Fibroblast of lung (primary cell): ENCODE measurements around the gene ANKS3.

ENCODE experiments used
- CTCF ChIP-seq, 2 donors: IDR thresholded peaks in 1 of 2; conservative IDR thresholded peaks in 1 of 2; 1 replicate in 1 of 2; 2 replicates in 1 of 2; pipeline ENCODE4 v1.5.1; 2011 to 2012; ENCODE audit warnings: low read length in 2 of 2, control low read depth in 1 of 2, inconsistent platforms in 1 of 2, low read depth in 1 of 2, mild to moderate bottlenecking in 1 of 2
- EZH2 ChIP-seq: IDR thresholded peaks from 2 replicates; pipeline ENCODE4 v1.5.1; 2012; ENCODE audit warnings: low read length, control low read depth, mild to moderate bottlenecking; ENCODE audit errors: missing control alignments

GRCh38 chr16:4760221-4760910 is 26.3 kb upstream of the ANKS3 start:
- no peak for TF ChIP-seq CTCF (conservative IDR thresholded peaks at IDR 0.05 in 1 of 2, IDR thresholded peaks at IDR 0.05 in 1 of 2; ENCODE audit: low read depth in 1 of 2, low read length in 2 of 2)
- TF ChIP-seq EZH2, result no peak
